Measurements from ENCODE around the gene CCDC50.

GRCh38 chr3:191292243-191293015 is 36.8 kb upstream of the CCDC50 start:
- TF ChIP-seq CTCF (IDR thresholded peaks at IDR 0.05; ENCODE audit: poor library complexity) (no peak), EZH2 (IDR thresholded peaks at IDR 0.05; ENCODE audit: borderline replicate concordance) (no peak), EZH2phosphoT487 (IDR thresholded peaks at IDR 0.05; ENCODE audit: low read depth, severe bottlenecking, unreplicated experiment) (no peak)

Data from hepatocyte (in vitro differentiated cells).